Dendritic cell treated with granulocyte-macrophage colony-stimulating factor and Interleukin-4, amounts not matched to agents 40 ng/mL and 50 ng/mL, for 4 days (primary cell): ENCODE measurements around the gene CDH12.

ENCODE experiments used
- H3K27ac Mint-ChIP-seq: one replicate; pipeline ENCODE4 v1.8.0; 2022; ENCODE audit warnings: mild to moderate bottlenecking, mixed read lengths
- H3K27me3 Mint-ChIP-seq: one replicate; pipeline ENCODE4 v1.8.0; 2022; ENCODE audit warnings: mild to moderate bottlenecking, mixed read lengths
- H3K36me3 Mint-ChIP-seq: one replicate; pipeline ENCODE4 v1.8.0; 2022; ENCODE audit warnings: low read depth, mixed read lengths
- H3K4me1 Mint-ChIP-seq: one replicate; pipeline ENCODE4 v1.8.0; 2022; ENCODE audit warnings: low read depth, mixed read lengths
- H3K4me3 Mint-ChIP-seq: one replicate; pipeline ENCODE4 v1.8.0; 2022; ENCODE audit warnings: mild to moderate bottlenecking, moderate library complexity, mixed read lengths
- H3K9me3 Mint-ChIP-seq: one replicate; pipeline ENCODE4 v1.8.0; 2022; ENCODE audit warnings: mixed read lengths
- intact Hi-C: fragments of 100-400 bp; cut with micrococcal nuclease; formaldehyde crosslinking; loops from one replicate; pipeline ENCODE4 v1.15.0; 2022

The CDH12 gene

DNA sequence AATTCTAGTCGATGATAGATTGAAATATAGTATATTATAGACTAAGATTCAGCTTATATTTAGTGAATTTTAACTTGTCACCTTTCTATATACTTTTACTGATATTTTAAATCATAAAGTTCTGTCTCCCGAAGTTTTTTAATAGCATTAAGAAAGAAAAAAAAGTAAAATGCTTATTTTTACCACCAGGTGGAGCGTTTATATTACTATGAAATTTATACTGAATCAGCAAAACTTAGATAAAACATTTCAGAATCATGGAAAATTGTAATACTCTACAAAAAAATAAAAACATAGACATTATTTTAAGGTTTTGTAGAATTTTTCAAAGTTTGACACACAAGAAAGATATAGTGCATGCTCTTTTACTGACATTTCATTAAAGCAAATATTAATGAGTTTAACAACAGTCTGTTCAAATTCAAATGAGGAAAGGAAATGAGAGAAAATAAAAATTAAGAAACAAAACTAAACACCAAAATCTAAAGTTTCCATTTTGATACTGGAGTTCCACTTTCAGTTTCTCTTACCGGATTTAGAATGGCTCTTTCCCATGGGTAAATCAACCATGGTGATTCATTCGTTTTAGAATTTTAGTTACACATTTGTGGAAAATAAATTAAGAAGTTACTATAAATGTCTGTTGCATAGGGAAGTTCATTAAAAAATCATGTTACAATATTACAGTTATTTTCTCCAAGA, 1035.3 kb downstream of the CDH12 start:
- intact Hi-C loops: no loop called here
- no peak overlapping the region for H3K27ac Mint-ChIP-seq
- no peaks in the 10 kb centered on the region for H3K27me3 Mint-ChIP-seq
- H3K4me3 Mint-ChIP-seq: no peak overlapping the region
- no peaks in the 10 kb centered on the region for H3K9me3 Mint-ChIP-seq
- H3K4me1 Mint-ChIP-seq: no peaks in the 10 kb centered on the region
- H3K36me3 Mint-ChIP-seq: no peaks in the 10 kb centered on the region

GRCh38 chr5:21810737-21811316, 1042.3 kb downstream of the CDH12 start:
- Mint-ChIP-seq H3K9me3 (no peaks in the 10 kb centered on the region), H3K27ac (no peak overlapping the region), H3K36me3 (no peaks in the 10 kb centered on the region), H3K4me1 (peaks cover 18% of the 10 kb centered on the region), H3K4me3 (no peak overlapping the region), H3K27me3 (no peaks in the 10 kb centered on the region)
- intact Hi-C loops: no loop called here

DNA sequence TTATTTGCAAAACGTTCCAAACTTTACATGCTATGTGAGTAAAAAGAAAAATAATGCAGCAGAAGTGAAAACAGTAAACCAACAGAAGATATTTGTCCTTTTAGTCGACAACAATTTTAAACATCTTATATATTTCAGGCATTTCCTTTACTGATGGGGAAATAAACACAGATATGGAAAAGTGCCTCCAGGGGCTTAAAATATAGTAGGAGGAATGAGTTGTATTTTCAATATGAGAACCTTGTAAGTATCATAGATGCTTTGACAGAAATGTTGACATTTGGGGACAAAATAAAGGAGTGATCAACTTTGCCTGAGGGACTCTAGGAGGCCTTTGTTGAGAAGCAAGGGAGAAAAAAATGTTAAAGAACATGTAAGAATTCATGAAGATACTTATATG, 1043.5 kb downstream of the CDH12 start:
- no peak overlapping the region for H3K4me3 Mint-ChIP-seq
- intact Hi-C loops: no loop called here

DNA sequence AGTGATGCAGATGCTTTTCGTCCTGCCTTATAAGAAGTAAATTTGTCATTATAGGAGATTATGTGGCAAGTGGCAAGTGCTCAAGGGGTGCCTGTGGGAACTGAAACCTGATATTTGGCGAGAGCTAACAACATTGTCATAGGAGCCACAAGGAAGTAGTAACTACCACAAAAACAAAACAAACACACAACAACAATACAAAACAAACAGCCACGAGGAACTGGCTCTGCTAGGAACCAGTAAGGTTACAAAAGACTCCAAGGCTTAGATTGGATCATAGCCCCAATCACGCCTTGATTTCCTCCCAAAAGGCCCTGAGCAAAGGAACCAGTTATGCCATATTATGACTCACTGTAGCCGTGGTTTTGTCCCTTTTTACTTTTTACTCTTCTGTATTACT, 1045.2 kb downstream of the CDH12 start:
- H3K4me1 Mint-ChIP-seq: peaks cover 18% of the 10 kb centered on the region
- no peaks in the 10 kb centered on the region for H3K27me3 Mint-ChIP-seq
- no peak overlapping the region for H3K27ac Mint-ChIP-seq
- no peaks in the 10 kb centered on the region for H3K36me3 Mint-ChIP-seq
- no peak overlapping the region for H3K4me3 Mint-ChIP-seq
- no peaks in the 10 kb centered on the region for H3K9me3 Mint-ChIP-seq
- intact Hi-C loops: no loop called here

More for the DNA sequence above, 1043.5 kb downstream of the CDH12 start:
- Mint-ChIP-seq H3K9me3 (no peaks in the 10 kb centered on the region), H3K27ac (no peak overlapping the region), H3K27me3 (no peaks in the 10 kb centered on the region), H3K36me3 (no peaks in the 10 kb centered on the region), H3K4me1 (peaks cover 18% of the 10 kb centered on the region)

DNA sequence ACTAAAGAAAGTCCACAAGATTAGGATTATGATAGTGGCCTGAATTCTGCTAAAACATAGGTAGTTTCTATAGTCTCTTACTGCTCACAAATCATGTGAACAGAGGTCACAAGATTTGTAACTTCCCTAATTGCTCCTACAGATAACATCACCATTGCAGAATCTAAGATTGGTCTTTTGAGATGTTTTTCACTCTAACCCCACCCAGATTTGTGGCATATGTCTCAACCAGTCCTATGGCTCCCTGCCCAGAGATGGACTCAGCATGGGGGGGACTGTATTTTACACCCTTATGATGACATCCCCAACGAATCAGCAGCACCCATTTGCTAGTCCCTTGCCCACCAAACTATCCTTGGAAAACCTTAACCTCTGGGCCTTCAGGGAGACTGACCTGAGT, 1046.2 kb downstream of the CDH12 start:
- H3K27ac Mint-ChIP-seq: no peak overlapping the region
- no peaks in the 10 kb centered on the region for H3K27me3 Mint-ChIP-seq
- intact Hi-C loops: no loop called here
- H3K4me1 Mint-ChIP-seq: peaks cover 18% of the 10 kb centered on the region
- no peak overlapping the region for H3K4me3 Mint-ChIP-seq
- no peaks in the 10 kb centered on the region for H3K9me3 Mint-ChIP-seq
- H3K36me3 Mint-ChIP-seq: no peaks in the 10 kb centered on the region

DNA sequence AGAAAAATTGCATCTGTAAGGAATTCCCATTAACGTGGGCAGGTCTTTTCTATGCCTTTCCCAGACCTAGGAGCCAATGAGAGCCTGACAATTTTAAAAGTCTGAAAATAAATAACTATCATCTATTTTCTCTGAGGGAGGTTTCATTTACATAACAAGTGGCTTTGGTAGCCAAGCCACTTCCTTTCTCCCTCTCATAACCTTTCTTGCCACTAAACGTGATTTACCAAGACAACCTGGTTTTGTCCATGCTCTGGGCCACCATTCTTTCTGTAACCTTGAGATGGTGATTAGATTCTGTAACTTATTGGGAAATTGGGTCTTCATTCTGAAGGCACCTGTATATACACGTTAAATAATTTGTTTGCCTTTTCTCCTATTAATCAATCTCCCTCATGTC, 1046.9 kb downstream of the CDH12 start:
- Mint-ChIP-seq H3K36me3 (no peaks in the 10 kb centered on the region), H3K27ac (no peak overlapping the region), H3K4me3 (no peak overlapping the region), H3K27me3 (no peaks in the 10 kb centered on the region), H3K9me3 (no peaks in the 10 kb centered on the region), H3K4me1 (peaks cover 18% of the 10 kb centered on the region)
- intact Hi-C loops: no loop called here

- no peaks in the 10 kb centered on the region for H3K9me3 Mint-ChIP-seq
- intact Hi-C loops: no loop called here
- no peak overlapping the region for H3K4me3 Mint-ChIP-seq
- H3K27ac Mint-ChIP-seq: no peak overlapping the region
- peaks cover 15% of the 10 kb centered on the region for H3K4me1 Mint-ChIP-seq
- H3K36me3 Mint-ChIP-seq: no peaks in the 10 kb centered on the region
- H3K27me3 Mint-ChIP-seq: no peaks in the 10 kb centered on the region
These were observed 1050.2 kb downstream of the CDH12 start for GRCh38 chr5:21802869-21803490.

DNA sequence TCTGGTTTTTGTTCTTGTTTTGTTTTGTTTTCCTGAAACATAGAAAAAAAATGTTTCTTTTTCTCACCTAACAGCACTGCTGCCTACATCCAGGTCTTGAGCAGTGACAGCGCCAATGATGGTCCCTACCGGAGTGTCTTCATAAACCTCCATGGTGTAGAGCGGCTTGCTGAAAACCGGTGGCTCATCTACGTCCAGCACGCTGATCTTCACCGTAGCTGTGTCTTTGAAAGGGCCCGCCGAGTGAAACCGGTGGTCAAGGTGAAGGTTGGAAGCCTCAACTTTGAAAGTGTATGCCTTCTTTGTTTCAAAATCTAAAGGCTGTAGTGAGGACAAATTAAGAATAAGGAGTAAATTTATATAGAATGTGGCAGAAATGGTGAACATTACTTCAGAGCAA, 1051.0 kb downstream of the CDH12 start:
- no peak overlapping the region for H3K4me3 Mint-ChIP-seq
- no peaks in the 10 kb centered on the region for H3K27me3 Mint-ChIP-seq
- peaks cover 8% of the 10 kb centered on the region for H3K4me1 Mint-ChIP-seq
- intact Hi-C loops: no loop called here
- H3K9me3 Mint-ChIP-seq: no peaks in the 10 kb centered on the region
- no peak overlapping the region for H3K27ac Mint-ChIP-seq
- H3K36me3 Mint-ChIP-seq: no peaks in the 10 kb centered on the region

DNA sequence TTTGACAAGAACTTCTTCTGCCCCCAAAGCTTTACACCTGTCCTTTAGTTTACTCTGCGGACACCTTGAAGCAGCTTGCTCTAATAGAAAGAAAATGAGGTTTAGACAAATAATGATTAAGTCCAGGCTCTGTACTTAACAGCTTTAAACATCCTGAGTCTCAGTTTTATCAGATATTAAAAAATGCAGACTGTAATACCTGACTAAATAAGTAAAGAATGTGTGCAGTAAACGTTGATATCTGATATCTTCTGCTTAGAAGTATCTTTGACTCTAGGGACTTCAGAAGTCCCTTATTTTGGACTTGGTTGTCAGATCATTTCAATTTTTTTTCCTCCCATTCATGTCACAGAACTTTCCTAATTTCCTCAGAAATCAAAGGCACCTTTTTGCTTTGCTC, 1060.4 kb downstream of the CDH12 start:
- Mint-ChIP-seq H3K36me3 (no peaks in the 10 kb centered on the region), H3K9me3 (no peaks in the 10 kb centered on the region), H3K27ac (no peak overlapping the region), H3K4me3 (no peak overlapping the region), H3K4me1 (no peaks in the 10 kb centered on the region), H3K27me3 (no peaks in the 10 kb centered on the region)
- intact Hi-C loops: no loop called here

DNA sequence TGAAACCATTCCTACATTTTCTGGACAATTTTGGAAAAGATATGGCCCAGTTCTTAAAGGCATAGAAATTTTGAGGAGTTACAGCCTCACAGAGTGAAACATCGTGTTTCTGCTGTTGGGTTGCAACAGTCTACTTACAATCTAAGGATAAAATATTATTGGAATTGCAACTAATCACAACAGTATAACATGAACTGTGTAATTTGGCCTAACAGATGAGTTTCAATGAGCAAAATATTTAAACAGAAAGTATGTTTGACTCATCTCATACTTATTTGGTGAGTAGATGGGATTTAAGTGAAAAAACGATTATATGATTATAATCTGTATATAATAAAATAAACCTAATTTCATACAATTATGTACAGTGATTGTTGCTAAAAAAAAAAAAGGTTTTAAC, 1061.8 kb downstream of the CDH12 start:
- intact Hi-C loops: no loop called here
- no peaks in the 10 kb centered on the region for H3K4me1 Mint-ChIP-seq
- H3K36me3 Mint-ChIP-seq: no peaks in the 10 kb centered on the region
- no peak overlapping the region for H3K4me3 Mint-ChIP-seq
- no peaks in the 10 kb centered on the region for H3K27me3 Mint-ChIP-seq
- no peak overlapping the region for H3K27ac Mint-ChIP-seq
- no peaks in the 10 kb centered on the region for H3K9me3 Mint-ChIP-seq

DNA sequence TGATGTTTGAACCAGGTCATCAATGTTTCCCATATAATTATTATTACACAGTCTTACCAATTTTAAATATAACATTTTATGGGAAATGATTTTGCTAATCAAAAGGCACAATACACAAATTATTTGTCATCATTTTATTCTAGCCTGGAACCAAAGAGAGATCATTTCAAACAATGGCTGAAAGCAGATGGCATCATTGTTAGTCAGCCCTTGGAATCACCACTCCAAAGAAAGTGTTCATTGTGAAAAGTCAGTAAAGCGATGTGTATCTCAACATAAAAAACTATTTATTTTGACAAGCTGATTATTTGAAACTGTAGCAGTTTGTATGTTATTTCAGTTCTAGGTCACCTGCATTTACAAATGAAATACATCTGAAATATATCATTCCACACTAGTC, 1068.7 kb downstream of the CDH12 start:
- Mint-ChIP-seq H3K27me3 (no peaks in the 10 kb centered on the region), H3K4me1 (no peaks in the 10 kb centered on the region), H3K36me3 (no peaks in the 10 kb centered on the region), H3K27ac (no peak overlapping the region), H3K9me3 (no peaks in the 10 kb centered on the region), H3K4me3 (no peak overlapping the region)
- intact Hi-C loops: no loop called here

GRCh38 chr5:21783074-21783679, 1070.0 kb downstream of the CDH12 start:
- Mint-ChIP-seq H3K27ac (no peak overlapping the region), H3K27me3 (no peaks in the 10 kb centered on the region), H3K36me3 (no peaks in the 10 kb centered on the region), H3K4me3 (no peak overlapping the region), H3K9me3 (no peaks in the 10 kb centered on the region), H3K4me1 (no peaks in the 10 kb centered on the region)
- intact Hi-C loops: no loop called here

DNA sequence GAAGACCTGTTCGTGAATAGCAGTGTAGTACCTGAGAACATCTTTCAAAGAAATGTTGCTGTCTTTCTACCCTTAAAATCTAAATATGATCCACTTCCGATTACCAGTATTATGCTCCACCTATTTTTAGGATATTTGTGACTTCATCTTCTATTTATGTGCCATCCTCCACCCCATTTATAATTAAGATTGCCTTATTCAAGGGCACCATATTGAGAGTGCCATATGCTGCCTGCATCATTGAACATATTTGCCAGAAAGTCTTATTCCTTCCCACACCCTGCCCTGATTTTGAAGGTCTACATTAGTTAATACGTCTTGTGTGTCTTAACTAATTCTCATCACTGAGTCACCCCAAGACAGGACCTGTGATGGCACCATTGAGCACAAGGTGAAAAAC, 1076.7 kb downstream of the CDH12 start:
- Mint-ChIP-seq H3K36me3 (no peaks in the 10 kb centered on the region), H3K4me3 (no peak overlapping the region), H3K27ac (no peak overlapping the region), H3K4me1 (no peaks in the 10 kb centered on the region), H3K27me3 (no peaks in the 10 kb centered on the region), H3K9me3 (no peaks in the 10 kb centered on the region)
- intact Hi-C loops: no loop called here

GRCh38 chr5:21774801-21775200, 1078.3 kb downstream of the CDH12 start:
- H3K9me3 Mint-ChIP-seq: no peaks in the 10 kb centered on the region
- no peaks in the 10 kb centered on the region for H3K4me1 Mint-ChIP-seq
- no peaks in the 10 kb centered on the region for H3K27me3 Mint-ChIP-seq
- H3K27ac Mint-ChIP-seq: no peak overlapping the region
- H3K36me3 Mint-ChIP-seq: no peaks in the 10 kb centered on the region
- intact Hi-C loops: no loop called here
- H3K4me3 Mint-ChIP-seq: no peak overlapping the region
